IMR-90 (cell line): ENCODE data around the gene ASL. TPM values are rescaled to one million over a fixed set of nuclear protein-coding genes. Genes with fewer than 3 reads are reported as not detected.

ENCODE experiments used
- ATAC-seq: fragments of 200-7000 bp; cut with Tn5 transposase; 2 replicates; pipeline ENCODE4 v1.9.1; 2020; ENCODE audit warnings: low read depth, mild to moderate bottlenecking, moderate library complexity
- BruUV-seq: library from RNA; stranded (reverse); fragments of 400-500 nt; replicated peaks from 2 replicates; lab custom pipeline; 2021; lab: Mats Ljungman, UMichigan
- CTCF ChIA-PET: fragments of 300-600 bp; formaldehyde crosslinking; extraction: SDS; loops from one replicate; lab custom pipeline; 2021; ENCODE audit warnings: antibody characterized with exemption; lab: Yijun Ruan, JAX
- POLR2A ChIA-PET: fragments of 300-600 bp; sonication (Branson Sonifier 250); formaldehyde crosslinking; loops from one replicate; lab custom pipeline; 2022; ENCODE audit warnings: antibody characterized with exemption; ENCODE audit not compliant: unreplicated experiment; lab: Charles Lee
- DNase-seq: peaks from one replicate; pipeline ENCODE4 v3.0.0; 2013
- H2AFZ ChIP-seq: replicated peaks from 2 replicates; pipeline ENCODE3; 2013; ENCODE audit warnings: low read length, mild to moderate bottlenecking; ENCODE audit not compliant: poor library complexity
- H2AK5ac ChIP-seq: 2 replicates; pipeline ENCODE4 v1.6.1; 2013; ENCODE audit warnings: low read depth, low read length, inconsistent platforms
- H2AK9ac ChIP-seq: replicated peaks from 2 replicates; pipeline ENCODE3; 2013; ENCODE audit warnings: mild to moderate bottlenecking, low read depth, low read length, moderate library complexity; ENCODE audit not compliant: poor library complexity
- H2BK120ac ChIP-seq: 2 replicates; pipeline ENCODE4 v1.6.1; 2013; ENCODE audit warnings: low read depth, low read length, inconsistent platforms
- H2BK15ac ChIP-seq: 3 replicates; pipeline ENCODE4 v1.6.1; 2013; ENCODE audit warnings: low read depth, low read length, inconsistent platforms
- H2BK20ac ChIP-seq: 2 replicates; pipeline ENCODE4 v1.6.1; 2013; ENCODE audit warnings: low read depth, mild to moderate bottlenecking, inconsistent platforms, low read length, moderate library complexity
- H2BK5ac ChIP-seq: 2 replicates; pipeline ENCODE4 v1.6.1; 2013; ENCODE audit warnings: mild to moderate bottlenecking, low read depth, low read length, inconsistent platforms; ENCODE audit not compliant: poor library complexity, severe bottlenecking
- H3K14ac ChIP-seq: replicated peaks from 2 replicates; pipeline ENCODE4 v1.6.1; 2013; ENCODE audit warnings: low read depth, low read length, inconsistent platforms
- H3K18ac ChIP-seq: 2 replicates; pipeline ENCODE4 v1.6.1; 2013; ENCODE audit warnings: low read depth, low read length, control low read depth
- H3K23ac ChIP-seq: 2 replicates; pipeline ENCODE4 v1.6.1; 2013; ENCODE audit warnings: low read depth, low read length, inconsistent platforms
- H3K27ac ChIP-seq: 2 replicates; pipeline ENCODE4 v1.5.1; 2013; ENCODE audit warnings: mild to moderate bottlenecking, control low read depth, low read length; ENCODE audit not compliant: insufficient read depth
- H3K27me3 ChIP-seq: 2 replicates; pipeline ENCODE4 v1.6.1; 2013; ENCODE audit warnings: low read length; ENCODE audit not compliant: control insufficient read depth, insufficient read depth
- H3K36me3 ChIP-seq: 2 replicates; pipeline ENCODE4 v1.6.1; 2013; ENCODE audit warnings: low read length, mixed read lengths; ENCODE audit not compliant: control insufficient read depth, insufficient read depth
- H3K4ac ChIP-seq: 2 replicates; pipeline ENCODE4 v1.6.1; 2013; ENCODE audit warnings: low read depth, low read length, inconsistent platforms
- H3K4me1 ChIP-seq: 2 replicates; pipeline ENCODE4 v1.6.1; 2013; ENCODE audit warnings: low read length, mixed read lengths; ENCODE audit not compliant: control insufficient read depth, insufficient read depth
- H3K4me2 ChIP-seq: 2 replicates; pipeline ENCODE4 v1.6.1; 2013; ENCODE audit warnings: low read depth, mild to moderate bottlenecking, control low read depth, low read length, moderate library complexity
- H3K4me3 ChIP-seq: 2 replicates; pipeline ENCODE4 v1.5.1; 2013; ENCODE audit warnings: low read depth, mild to moderate bottlenecking, control low read depth, low read length, moderate library complexity; ENCODE audit not compliant: insufficient read depth
- H3K56ac ChIP-seq: 2 replicates; pipeline ENCODE4 v1.6.1; 2013; ENCODE audit warnings: low read length, inconsistent platforms; ENCODE audit not compliant: insufficient read depth; ENCODE audit errors: extremely low read depth
- H3K79me1 ChIP-seq, 2 experiments: 2 replicates each; pipeline ENCODE4 v1.6.1; 2013; ENCODE audit warnings: low read length in 2 of 2, inconsistent platforms in 1 of 2, low read depth in 1 of 2
- H3K9ac ChIP-seq: 2 replicates; pipeline ENCODE4 v1.6.1; 2013; ENCODE audit warnings: low read depth, low read length, control low read depth
- H3K9me1 ChIP-seq: 2 replicates; pipeline ENCODE4 v1.6.1; 2013; ENCODE audit warnings: low read length, inconsistent platforms; ENCODE audit not compliant: insufficient read depth
- H3K9me3 ChIP-seq: 2 replicates; pipeline ENCODE4 v1.6.1; 2013; ENCODE audit warnings: low read length; ENCODE audit not compliant: control insufficient read depth, insufficient read depth
- H4K20me1 ChIP-seq: 2 replicates; pipeline ENCODE4 v1.6.1; 2013; ENCODE audit warnings: low read length, inconsistent platforms; ENCODE audit not compliant: insufficient read depth
- H4K5ac ChIP-seq: 2 replicates; pipeline ENCODE4 v1.6.1; 2013; ENCODE audit warnings: mild to moderate bottlenecking, low read depth, low read length, control low read depth
- H4K8ac ChIP-seq, 2 experiments: 2 replicates each; pipeline ENCODE4 v1.6.1; 2013; ENCODE audit warnings: low read depth in 2 of 2, low read length in 2 of 2, control low read depth in 1 of 2, inconsistent platforms in 1 of 2
- H4K91ac ChIP-seq: 2 replicates; pipeline ENCODE4 v1.6.1; 2013; ENCODE audit warnings: low read depth, low read length, inconsistent platforms; ENCODE audit not compliant: insufficient read depth
- RCOR1 ChIP-seq: IDR thresholded peaks from 2 replicates; pipeline ENCODE4 v1.6.1; 2012; ENCODE audit warnings: mild to moderate bottlenecking, low read length, improper control_type of control experiment; ENCODE audit not compliant: insufficient replicate concordance
- WGBS, 2 experiments: methylation state at CpG; one replicate each; pipeline versions ENCODE4 v1.1.5 to v1.1.7; 2013; ENCODE audit warnings: missing lambda C conversion rate in 2 of 2; ENCODE audit not compliant: insufficient read length in 1 of 2; ENCODE audit errors: extremely low coverage in 2 of 2; 5-methylcytosine and 5-hydroxymethylcytosine counted together
- dilution Hi-C: fragments of 300-500 bp; cut with HindIII; formaldehyde crosslinking; loops from one replicate; pipeline ENCODE4 v1.14.3; 2018; ENCODE audit warnings: low sequenced_read_pairs; ENCODE audit not compliant: unreplicated experiment
- in situ Hi-C: fragments of 300-500 bp; cut with MboI; formaldehyde crosslinking; loops from 3 replicates; pipeline ENCODE4 v1.14.3; 2019; ENCODE audit warnings: low sequenced_read_pairs, inconsistent platforms, mixed read lengths
- intact Hi-C: fragments of 100-400 bp; cut with micrococcal nuclease; formaldehyde crosslinking; loops from 2 replicates; pipeline ENCODE4 v1.10.0; 2022
- polyA plus RNA-seq, 3 experiments: library from polyadenylated mRNA; depleted of rRNA; stranded (reverse); fragments of >200 nt; gene quantifications; 2 replicates each; pipeline ENCODE4 v1.2.3, GENCODE V29; 2012; ENCODE audit warnings: low replicate concordance in 1 of 3
- total RNA-seq: library from RNA; depleted of rRNA; stranded (reverse); fragments of >200 nt; gene quantifications from 2 replicates; pipeline ENCODE4 v1.2.3, GENCODE V29; 2012
- TF ChIP-seq, protein P1 (sequence below): fragments of 150-350 bp; IDR thresholded peaks from 2 replicates; pipeline ENCODE4 v1.6.1; 2017; ENCODE audit warnings: mild to moderate bottlenecking, antibody characterized with exemption, low read length, low read depth

The ASL gene
- total and polyA plus RNA-seq, 2 of the 4 experiments (the other 2 are of a cell fraction), result 49.0 to 50.0 TPM

DNA sequence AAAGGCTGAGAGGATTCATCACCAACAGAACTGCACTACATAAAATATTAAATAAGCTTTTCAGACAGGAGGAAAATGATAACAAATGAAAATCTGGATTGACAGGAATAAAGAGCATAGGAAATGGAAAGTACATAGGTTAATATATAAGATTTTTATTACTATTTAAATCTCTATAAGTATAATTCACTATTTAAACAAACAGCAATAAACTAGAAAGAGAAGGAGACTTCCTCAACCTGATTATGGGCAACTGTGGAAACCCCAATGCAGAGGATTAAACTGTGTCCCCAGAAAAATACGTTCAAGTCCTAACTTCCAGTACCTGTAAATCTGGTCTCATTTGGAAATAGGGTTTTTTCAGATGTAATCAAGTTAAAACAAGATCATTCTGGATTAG lies 14.8 kb upstream of the ASL start:
- ATAC-seq (no peak), DNase-seq (no peak)
- Histone ChIP-seq H2BK5ac (no peak overlapping the region), H3K4me1 (no peaks in the 10 kb centered on the region), H3K79me1 (no peaks in the 10 kb centered on the region), H4K91ac (no peak overlapping the region), H2AFZ (no peak overlapping the region), H2BK15ac (no peak overlapping the region), H2BK20ac (no peak overlapping the region), H3K23ac (no peak overlapping the region), H4K8ac (no peak overlapping the region), H2AK5ac (no peak overlapping the region), H3K14ac (no peak overlapping the region), H3K18ac (no peak overlapping the region), H2BK120ac (no peak overlapping the region), H3K27me3 (no peaks in the 10 kb centered on the region), H3K9ac (no peak overlapping the region), H2AK9ac (no peak overlapping the region), H3K27ac (no peak overlapping the region), H4K20me1 (no peaks in the 10 kb centered on the region), H4K5ac (no peak overlapping the region), H3K4me2 (no peak overlapping the region), H3K36me3 (no peaks in the 10 kb centered on the region), H3K9me3 (no peaks in the 10 kb centered on the region), H3K4ac (no peak overlapping the region), H3K4me3 (no peak overlapping the region), H3K9me1 (no peaks in the 10 kb centered on the region), H3K56ac (no peak overlapping the region)
- in situ Hi-C loops (no loop called here), dilution Hi-C loops (no loop called here), intact Hi-C loops (no loop called here)
- WGBS, 2 experiments, result no CpG with 5 or more reads among the region's 1 CpG
- POLR2A ChIA-PET, result no interaction called here
- CTCF ChIA-PET, result no interaction called here
- no TSS peak for BruUV-seq
- TF ChIP-seq, protein P1, sequence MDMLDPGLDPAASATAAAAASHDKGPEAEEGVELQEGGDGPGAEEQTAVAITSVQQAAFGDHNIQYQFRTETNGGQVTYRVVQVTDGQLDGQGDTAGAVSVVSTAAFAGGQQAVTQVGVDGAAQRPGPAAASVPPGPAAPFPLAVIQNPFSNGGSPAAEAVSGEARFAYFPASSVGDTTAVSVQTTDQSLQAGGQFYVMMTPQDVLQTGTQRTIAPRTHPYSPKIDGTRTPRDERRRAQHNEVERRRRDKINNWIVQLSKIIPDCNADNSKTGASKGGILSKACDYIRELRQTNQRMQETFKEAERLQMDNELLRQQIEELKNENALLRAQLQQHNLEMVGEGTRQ, result no peak
- TF ChIP-seq RCOR1, result no peak
